GM21360 (cell line): ENCODE data around the gene HMCN2.

Experiments used
- ATAC-seq: cut with Tn5 transposase; IDR thresholded peaks from one replicate; pipeline ENCODE4 v1.9.1; 2021; ENCODE audit warnings: mild to moderate bottlenecking, moderate library complexity; ENCODE audit not compliant: unreplicated experiment

The HMCN2 gene

DNA sequence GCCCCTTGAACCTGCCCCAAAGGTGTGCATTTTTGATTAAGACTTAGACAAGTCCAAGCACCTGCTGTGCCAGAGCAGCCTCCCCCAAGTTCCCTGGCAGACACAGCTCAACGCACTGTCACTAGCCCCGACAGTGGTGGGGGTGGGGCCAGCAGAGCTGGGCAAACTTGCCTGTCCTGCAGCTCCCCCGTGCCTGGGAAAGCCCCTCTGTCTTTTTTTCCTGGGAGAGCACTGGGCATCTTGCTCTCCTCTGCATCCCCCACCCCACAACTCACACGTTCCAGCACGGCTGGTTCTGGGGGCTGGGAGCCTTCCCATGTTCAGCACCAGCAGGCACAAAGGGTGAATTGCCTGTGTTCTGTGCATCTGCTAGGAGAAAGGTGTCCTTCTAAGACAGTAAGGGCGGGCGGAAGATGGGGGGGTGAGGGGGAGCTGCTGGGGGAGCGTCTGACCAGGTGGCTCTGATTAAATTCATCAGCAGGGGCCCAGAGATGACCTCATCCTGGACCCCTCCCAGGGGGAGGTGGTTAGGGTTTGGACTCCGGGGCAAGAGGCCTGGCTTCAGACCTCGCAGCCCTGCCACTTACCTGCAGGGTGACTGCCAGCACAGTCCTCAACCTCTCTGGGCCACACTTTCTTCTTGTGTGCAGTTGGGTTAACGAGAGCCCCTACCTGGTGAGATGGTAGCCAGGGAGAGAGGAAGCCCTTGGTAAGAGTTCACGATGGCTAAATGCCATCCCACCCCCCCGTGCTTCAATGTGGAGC lies 23.5 kb downstream of the HMCN2 start:
- no peak for ATAC-seq

DNA sequence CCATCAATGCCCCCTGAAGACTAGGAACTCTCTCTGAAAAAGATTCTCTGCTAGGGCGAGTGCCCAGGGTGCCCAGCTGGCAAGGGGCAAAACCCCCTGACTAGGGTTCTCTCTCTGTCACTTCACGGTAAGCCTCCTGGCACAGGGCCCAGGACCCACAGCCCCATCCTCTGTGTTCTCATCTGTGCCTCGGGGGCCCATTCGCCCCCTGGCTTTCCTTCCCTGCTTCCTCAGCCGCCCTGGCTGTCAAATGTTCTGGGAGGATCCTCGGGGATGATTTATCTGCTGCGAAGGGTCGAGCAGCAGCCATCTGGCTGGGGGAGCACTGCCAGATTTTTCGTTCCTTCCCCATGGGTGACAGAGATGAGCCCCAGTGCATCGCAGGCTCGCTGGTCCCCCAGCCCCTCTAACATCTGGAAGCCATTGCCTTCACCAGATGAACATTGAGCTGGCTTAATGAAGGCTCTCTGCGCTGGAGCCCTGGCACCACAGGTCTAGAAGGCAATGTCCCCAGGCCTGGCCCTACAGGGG lies 24.2 kb downstream of the HMCN2 start:
- no peak for ATAC-seq

DNA sequence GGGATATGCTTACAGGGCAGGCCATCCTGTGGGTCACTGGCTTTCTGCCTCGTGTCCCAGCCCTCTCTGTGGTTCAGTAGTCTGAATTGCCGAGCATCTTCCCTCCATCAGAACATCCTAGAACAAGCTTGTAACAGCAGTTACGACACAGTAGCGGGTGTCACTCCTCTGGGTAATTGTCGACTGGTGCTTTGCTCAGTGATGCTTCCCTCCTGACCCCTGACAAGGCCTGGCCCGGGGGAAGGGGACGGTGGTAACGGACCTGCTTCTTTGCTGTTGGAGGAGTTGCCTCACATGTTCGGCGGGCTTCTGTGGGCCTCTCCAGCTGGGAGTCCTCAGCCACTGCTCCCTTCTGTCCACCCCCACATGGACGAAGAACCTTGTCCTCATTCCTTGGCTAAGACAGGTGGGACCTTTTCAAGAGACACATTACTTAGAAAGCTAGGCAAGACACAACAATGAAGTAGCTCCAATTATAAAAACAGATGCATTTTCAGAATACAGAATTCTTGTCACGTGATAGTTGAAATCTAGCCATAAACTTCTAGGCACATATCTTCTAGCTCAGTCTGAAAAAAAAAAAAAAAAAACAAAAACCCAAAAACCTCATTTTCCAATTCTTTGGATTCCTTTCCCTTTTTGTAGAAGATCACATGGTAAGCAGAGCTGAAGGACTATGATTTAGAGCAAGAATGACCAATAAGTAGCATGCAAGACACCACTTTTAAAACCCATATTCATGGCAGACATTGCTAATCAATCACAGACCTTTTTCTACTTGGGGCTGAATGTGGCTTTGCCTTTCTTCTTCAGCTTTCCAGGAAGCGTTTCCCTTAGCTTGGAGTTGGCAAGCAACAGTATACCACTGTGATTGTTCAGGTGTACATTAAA lies 25.0 kb downstream of the HMCN2 start:
- ATAC-seq = no peak

DNA sequence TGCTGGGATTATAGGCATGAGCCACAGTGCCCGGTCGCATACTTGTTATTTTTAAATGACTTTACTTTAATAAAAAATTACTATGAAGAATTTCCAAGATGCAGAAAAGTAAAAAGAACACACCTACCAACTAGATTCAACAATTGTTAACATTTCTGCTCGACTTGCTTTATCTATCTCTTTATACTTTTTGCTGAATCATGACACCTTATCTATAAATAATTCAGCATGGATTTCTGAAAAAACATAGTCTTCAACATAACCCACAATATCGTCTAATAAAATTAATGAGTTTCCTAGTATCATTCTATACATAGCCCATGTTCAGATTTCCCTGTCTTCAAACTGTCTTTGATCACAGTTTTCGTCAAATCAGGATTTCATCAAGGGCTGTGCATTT lies 25.9 kb downstream of the HMCN2 start:
- ATAC-seq = no peak

DNA sequence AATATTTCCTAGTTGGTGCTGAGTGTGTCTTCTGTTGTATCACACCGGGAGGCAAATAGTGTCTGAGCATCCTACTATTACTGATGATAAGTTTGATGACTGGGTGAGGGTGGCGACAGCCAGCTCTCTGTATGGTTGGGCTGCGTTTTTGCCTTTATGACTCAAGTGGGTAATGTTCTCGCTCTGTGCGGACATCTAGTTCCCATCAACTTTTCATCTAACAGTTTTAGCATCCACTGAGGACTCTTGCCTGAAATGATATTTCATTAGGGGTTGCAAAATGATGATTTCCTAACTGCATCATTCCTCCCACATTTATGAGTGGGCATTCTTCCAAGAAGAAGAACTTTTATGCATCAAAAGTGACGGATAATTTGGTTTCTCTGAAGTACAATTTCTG lies 26.5 kb downstream of the HMCN2 start:
- ATAC-seq = no peak

DNA sequence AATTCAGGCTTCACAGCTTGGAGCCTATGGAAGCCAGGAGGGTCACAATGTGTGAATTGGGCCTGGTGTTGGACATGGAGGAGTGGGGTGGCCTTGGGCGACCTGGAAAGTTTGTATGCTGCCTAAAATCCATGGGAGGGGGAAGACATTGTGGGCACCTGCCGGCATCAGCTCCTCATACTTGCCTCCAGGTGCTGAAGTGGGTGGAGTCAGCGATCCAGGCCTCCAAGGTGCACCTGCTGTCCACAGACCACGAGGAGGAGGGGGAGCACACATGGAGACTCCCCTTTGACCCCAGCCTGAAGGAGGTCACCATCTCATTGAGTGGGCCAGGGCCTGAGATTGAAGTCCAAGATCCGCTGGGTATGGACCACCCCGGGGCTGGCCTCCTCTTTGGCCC lies 29.1 kb downstream of the HMCN2 start:
- ATAC-seq = no peak

DNA sequence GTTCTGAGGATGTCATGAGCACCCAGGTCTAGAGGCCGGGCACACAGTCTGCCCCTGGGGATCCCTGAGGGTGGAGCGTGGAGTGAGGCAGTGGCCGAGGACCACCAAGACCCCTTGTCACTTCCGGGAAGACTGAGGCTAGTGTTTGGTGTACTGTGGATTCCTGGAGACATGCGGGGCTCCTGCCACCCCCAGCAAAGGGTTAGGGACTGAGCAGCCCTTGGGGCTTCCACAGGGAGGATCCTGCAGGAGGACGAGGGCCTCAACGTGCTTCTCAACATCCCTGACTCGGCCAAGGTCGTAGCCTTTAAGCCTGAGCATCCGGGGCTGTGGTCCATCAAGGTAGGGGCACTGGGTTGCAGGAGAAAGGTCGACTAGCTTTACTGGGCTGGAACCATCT lies 29.9 kb downstream of the HMCN2 start:
- ATAC-seq = no peak

DNA sequence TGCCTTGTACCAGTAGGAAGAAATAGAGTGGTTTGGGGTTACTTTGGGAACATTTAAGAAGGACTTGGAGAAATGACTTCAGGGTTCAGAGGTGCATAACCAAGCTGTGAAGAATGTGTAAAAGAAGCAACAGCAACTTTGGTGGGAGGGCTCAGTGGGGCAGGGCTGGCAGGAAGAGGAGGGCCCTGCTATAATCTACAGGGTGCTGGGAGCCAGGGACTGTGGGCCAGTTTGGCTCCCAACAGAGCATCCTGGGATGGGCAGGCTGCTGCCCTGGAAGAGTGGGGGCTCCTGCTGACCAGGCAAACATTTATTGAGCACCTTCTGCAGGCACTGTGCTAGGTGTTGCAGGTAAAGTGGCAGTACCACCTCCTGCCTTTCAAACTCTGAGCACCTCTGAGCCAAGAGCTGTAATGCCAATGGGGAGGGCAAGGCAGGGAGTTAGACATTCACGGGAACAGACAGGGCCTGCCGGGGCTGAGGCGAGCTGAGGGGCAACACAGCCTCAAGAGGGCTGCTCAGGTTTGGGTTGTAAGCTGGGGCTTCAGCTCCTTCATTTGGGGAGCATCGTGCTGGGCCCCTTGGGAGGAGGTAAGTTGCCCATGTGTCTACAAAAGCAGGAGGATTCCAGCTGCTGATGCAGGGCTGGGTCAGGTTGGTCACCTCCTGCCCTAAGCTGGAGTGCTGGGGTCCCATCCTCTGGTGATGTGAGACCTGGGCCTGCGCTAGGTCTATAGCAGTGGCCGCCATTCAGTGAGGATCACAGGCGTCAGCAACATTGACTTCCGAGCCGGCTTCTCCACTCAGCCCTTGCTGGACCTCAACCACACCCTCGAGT lies 30.6 kb downstream of the HMCN2 start:
- ATAC-seq = no peak

DNA sequence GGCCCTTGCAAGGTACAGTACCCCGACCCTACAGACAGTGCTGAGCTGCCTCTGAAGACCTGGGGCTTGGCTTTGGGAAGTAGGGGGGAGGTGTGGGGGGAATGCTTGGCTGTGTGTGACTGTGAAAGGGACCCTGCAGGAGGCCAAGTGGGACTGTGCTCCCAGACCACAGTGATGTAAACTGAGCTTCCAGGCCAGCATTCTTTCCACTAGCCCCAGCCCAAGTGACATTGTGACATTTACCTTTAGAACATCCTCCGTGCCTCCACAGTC lies 31.2 kb downstream of the HMCN2 start:
- no peak for ATAC-seq

DNA sequence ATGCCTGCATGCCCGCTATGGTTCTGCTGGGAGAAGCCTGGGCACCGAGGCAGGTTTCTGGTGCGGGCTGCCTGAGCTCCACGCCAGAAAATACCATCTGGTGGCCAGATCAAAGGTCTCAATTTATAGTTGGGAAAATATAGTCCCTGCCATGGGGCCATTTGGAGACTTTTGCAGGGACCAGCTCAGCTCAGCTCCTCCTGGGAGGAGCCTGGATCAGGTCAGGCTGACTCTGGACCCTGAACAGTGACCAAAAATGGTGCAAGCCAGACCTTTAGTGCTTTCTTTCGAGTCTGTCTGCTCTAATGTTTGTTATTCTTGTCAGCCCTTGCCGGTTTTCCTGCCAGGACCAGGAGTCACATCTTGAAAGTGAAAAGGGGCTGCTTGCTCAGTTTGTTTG lies 31.8 kb downstream of the HMCN2 start:
- no peak for ATAC-seq

DNA sequence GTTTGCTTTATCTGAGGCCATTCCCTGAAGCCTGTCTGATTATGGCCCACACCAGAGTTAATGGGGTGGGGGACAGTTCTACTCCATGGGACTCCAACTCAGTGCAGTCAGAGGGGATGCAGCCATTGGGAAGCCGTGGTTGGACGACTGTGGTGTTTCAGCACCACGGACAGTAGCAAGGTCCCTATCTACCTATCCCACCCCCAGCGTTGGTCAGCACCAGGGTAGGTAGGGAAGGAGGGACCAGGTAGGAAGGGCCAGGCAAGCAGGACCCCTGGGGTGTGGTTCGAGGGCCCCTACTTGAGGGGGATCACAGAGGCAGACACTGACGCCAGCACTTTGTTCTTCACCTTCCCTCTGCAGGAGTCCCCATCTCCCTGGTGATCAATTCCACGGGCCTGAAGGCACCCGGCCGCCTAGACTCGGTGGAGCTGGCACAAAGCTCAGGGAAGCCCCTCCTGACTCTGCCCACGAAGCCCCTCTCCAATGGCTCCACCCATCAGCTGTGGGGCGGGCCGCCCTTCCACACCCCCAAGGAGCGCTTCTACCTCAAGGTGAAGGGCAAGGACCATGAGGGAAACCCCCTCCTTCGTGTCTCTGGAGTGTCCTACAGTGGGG lies 33.2 kb downstream of the HMCN2 start:
- ATAC-seq = no peak

DNA sequence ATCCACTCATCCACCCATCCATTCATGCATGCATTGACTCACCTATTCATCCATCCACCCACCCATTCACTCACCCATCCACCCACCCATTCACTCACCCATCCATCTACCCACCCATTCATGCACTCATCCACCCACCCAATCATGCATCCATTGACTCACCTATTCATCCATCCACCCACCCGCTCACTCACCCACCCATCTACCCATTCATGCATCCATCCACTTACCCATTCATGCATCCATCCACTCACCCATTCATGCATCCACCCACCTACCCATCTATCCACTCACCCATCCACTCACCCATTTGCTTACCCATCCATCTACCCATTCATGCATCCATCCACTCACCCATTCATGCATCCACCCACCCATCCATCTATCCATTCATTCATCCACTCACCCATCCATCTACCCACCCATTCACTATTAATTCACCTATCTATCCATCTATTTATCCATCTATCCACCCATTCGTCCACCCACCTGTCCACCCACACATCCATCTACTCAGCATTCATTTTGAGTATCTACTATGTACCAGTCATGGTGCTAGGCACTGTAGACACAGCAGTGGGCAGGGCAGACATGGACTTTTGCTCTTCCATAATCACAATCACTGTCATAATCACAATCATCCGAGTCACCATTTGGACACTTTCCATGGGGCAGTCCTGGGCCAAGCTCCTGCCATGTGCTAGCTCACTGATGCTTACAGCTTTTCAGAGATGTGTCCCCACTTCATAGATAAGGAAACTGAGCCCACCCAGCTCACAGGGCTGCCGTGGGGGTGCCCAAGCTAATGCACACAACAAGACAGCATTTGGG lies 34.4 kb downstream of the HMCN2 start:
- no peak for ATAC-seq

DNA sequence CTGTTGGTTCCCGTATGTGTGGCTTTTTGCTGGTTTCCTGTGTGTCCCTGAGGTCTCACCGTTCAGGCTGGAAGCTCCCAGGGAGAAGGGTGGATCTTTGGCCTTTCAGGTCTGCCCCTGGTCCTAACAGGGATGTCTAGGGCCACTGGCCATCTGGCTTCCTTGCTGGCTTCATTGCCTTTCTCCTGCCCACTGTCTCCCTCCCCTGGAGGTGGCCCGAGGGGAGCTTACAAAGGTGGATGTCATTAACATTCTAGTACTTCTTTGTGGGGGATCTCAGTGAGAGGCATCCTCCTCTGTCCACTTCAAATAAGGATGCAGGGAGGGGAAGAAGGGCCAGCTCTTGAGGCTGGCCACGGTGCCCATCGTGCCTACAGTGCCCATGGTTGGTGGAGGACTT lies 35.2 kb downstream of the HMCN2 start:
- no peak for ATAC-seq

DNA sequence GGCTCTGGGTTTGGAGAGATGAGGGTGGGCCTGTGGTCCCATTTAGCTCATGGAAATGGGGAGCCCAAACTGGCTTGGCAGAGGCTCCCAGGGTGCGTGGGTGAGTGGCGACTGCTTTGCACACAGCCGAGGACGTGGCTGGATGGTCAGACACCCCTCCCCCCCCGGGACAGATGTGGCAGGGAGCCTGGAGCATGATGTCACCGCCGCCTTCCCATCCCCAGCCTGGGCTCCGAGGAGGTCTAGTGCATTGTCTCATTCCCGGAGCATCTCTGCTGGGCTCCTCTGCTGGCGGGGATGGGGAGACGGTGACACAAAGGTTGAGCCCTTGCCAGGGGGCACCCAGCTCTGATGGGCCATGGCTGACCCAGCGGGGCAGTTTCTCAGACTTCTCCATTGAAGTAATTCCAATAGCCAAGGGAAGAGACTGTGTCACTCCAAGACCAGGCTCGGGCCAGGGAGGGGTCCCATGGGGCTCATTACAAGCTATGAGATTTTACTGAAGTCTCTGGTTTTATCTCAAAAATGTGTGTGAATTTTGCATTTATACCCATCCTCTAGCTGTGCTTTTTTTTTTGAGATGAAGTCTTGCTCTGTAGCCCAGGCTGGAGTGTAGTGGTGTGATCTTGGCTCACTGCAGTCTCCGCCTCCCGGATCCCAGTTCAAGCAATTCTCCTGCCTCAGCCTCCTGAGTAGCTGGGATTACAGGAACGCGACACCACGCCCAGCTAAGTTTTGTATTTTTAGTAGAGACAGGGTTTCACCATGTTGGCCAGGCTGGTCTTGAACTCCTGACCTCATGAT lies 36.1 kb downstream of the HMCN2 start:
- no peak for ATAC-seq

DNA sequence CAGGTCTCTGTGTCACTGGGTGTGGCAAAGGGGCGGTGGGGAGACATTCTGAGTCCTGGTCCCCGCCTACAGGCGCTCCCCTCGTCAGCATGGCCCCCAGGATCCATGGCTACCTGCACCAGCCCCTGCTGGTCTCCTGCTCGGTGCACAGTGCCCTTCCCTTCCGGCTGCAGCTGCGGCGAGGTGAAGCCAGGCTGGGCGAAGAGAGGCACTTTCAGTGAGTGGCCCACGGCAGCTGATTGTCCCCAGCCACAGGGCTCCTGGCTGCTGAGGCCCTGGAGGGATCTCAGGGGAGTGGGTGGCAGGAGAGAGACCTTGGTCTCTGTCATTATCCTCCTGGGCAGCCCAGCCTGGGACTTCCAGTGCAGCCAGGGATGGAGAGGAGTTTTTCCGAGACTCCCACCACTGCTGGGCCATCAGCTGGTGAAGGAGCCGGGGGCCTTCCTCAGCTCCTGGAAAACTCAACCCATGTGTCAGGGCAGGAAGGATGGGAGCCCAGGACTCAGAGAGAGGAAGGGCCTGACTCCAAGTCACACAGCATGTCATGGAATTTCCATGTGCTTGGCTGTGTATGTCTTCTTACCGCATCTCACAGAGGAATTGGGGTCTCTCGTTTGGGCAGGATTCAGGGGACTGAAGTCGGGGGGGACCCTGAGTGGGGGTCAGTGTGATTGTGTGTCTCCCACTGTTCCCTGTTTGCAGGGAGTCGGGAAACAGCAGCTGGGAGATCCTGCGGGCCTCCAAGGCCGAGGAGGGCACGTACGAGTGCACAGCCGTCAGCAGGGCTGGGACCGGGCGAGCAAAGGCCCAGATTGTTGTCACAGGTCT lies 37.4 kb downstream of the HMCN2 start:
- ATAC-seq = no peak

DNA sequence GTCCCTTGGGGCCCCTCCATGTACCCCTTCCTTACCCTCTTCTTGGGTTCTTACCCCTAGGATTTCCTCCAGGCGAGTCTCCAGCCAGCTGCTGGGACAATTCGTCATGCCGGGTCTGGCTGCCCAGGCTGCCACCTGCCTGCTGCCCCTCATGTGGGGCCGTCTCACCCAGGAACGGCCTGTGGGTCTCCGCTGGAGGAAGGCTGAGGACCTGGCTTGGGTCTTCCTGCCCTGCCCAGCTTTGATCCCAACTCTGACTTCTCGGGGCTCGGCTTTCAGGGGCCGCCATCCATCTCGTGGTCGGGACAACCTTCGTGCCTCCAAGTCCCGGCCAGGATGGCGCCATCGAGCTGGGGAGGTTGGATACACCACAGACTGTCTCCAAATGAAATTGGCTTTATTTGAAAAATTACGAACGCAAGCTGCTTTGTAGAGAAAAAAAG lies 38.1 kb downstream of the HMCN2 start:
- no peak for ATAC-seq

DNA sequence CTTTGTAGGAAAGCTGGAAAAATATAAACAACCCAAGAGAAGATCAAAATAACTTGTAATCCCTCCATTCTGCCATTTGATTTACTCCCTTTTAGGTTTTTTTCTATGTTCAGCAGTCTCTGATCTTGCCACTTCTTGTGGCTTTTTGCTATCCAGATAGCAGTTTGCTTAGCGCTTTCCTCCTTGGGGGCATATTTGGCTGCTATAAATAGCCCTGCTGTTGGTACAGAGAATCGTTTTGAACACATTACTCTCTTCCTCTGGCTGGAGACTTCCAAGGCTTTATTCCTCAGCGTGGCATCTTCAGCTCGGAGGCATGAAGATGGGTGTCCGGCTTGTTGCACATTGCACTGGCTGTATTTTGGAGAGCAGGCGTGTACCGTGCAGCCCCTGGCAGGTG lies 38.6 kb downstream of the HMCN2 start:
- no peak for ATAC-seq

DNA sequence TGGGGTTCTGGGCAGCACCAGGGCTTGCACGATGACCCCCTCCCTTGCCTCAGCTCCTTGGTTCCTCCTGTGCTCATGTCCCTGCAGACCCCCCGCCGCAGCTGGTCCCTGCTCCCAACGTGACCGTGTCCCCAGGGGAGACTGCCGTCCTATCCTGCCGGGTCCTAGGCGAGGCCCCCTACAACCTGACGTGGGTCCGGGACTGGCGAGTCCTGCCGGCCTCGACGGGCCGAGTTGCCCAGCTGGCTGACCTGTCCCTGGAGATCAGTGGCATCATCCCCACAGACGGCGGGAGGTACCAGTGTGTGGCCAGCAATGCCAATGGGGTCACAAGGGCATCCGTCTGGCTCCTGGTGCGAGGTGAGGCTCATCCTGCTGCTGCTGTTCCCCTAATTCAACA lies 39.1 kb downstream of the HMCN2 start:
- no peak for ATAC-seq
